GM18505 (cell line): ENCODE data around the gene ZFR2.
"Not testable (repeated sequence)": the region's sequence is repeated elsewhere in the genome, so short reads cannot be mapped to it uniquely, and the experiment has no call there.

ENCODE experiments used
- ATAC-seq: cut with Tn5 transposase; IDR thresholded peaks from one replicate; pipeline ENCODE4 v1.9.1; 2021; ENCODE audit not compliant: unreplicated experiment
- POLR2A ChIP-seq: IDR thresholded peaks from 4 replicates; pipeline ENCODE4 v1.6.1; 2011; ENCODE audit warnings: borderline replicate concordance; ENCODE audit not compliant: insufficient read depth, insufficient read length; ENCODE audit errors: extremely low read depth

The ZFR2 gene

DNA sequence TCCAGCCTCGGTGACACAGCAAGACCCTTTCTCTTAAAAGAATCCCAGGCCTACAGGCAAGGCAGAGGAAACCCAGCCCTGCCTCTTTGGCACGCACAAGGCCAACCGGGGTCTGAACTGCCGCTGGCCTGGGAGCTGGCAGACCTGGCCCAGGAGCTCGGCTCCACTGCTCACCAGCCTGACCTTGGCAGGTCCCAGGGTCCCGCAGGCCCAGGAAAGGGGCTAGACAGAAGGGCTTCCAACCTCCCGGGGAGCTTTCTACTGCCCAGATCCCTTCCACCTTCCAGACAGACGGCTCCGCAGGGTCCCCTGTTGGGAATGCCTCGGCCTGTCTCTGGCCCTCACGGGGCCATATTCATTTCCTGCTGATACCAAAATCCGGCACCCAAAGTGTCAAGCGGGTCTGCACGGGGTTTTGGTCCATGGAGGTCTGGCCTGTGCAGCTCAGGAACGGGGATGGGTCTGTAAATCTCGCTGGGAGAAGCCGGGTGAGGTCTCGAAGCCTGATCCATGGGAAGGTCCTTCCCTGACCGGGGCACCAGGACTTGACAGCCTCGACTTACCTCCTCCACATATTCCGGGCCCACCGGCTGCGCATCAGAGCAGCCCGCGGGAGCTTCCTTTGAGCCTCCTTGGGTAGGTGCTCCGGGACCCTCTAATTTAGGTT is 46.0 kb downstream of the ZFR2 start:
- no peak for TF ChIP-seq POLR2A
- ATAC-seq, result no peak

DNA sequence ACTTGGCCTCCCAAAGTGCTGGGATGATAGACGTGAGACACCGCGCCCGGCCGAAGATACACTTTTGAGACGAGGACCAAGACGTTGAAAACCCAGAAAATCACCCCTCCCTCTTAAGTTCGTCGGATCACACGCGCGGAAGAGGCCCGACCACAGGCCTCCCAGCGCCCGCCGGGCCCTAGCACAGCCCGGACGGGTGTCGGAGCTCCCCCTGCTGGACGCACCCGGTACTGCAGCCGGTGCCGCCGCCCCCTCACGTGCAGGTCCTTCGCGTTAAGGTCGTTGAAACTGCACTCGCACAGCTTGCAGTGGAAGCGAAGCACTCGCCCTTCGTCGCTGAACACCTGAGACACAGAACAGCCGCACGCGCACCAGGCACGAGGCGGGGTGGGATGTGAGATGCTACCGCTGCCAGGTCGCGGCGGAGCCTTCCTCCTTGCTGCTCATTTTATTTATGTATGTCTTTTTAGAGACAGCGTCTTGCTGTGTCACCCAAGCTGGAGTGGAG is 46.9 kb downstream of the ZFR2 start:
- ATAC-seq, result no peak
- no peak for TF ChIP-seq POLR2A

DNA sequence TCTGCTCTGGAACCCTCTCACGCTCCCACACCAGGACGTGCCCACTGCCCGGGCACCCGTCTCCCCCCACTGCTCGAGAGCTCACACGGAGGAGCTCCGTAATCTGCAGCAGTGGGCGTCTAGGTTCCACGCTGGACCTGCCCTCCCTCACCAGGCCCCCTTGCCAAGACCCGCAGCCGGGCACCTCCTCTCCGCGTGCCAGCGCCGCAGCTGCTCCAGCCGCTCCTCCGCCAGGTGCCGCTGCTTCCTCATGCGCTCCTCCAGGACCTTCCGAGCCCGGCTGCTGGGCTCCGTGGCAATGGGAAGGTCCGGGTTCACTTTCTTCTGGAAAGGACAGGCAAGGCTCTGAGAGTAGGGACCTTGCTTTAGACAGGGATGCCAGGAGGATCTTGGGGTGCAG is 47.7 kb downstream of the ZFR2 start:
- no peak for TF ChIP-seq POLR2A
- no peak for ATAC-seq

DNA sequence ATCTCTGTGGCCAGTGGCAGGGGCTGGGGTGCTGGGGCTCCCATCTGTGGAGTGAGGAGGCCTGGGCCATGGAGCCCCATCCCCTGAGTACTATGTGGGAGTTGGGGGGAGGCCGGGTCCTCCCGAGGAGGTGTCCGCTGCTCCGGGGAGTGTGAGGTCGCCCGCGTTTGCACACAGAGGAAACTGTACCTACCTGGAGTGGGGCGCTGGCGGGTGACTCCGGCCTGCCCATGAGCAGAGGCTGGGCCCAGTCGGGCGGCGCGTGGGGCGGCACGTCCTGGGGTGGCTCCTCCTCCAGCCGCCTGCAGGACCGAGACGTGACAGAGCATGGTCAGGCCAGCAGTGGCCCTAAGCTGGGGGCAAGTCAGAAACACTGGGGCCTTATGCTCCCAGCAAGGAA is 48.8 kb downstream of the ZFR2 start:
- TF ChIP-seq POLR2A, result no peak
- no peak for ATAC-seq

DNA sequence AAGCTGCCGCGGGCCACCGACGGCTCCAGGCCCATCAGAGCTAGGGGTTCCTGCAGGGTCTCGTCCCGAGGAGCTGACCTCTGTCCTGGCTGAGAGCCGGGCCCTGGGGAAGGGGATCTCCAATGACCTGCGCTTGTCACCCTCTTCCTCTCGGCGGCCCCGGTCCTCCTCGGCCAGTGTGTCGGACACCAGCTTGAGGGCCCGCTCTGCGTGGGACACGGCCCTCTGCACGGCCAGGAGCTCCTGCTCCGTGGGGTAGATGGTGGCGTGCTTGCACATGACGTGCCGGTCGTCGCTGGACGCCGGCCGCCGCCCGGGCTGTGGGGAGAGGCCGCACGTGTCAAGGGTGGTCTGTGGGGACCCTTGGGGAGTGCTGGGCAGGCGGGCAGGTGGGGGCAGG is 49.9 kb downstream of the ZFR2 start:
- no peak for ATAC-seq
- TF ChIP-seq POLR2A, result no peak

DNA sequence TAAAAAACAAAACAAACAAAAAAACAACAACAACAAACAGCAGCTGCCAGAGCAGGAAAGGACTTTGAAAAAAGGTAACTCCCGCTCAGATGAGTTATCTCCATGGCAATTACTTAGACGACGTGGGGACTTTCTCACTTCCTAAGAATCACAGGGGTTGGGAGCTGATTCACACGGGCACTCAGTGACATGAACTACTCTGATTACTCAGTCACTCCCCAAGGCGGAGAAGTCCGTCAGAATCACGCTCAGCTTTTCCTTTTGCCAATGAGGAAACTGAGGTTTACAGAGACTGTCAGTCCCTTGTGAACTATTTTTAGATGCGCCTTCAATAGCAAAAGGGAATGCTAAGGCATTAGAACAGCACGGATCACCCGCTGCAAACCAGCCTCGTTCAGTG is 50.4 kb downstream of the ZFR2 start:
- TF ChIP-seq POLR2A, result no peak
- ATAC-seq, result no peak

DNA sequence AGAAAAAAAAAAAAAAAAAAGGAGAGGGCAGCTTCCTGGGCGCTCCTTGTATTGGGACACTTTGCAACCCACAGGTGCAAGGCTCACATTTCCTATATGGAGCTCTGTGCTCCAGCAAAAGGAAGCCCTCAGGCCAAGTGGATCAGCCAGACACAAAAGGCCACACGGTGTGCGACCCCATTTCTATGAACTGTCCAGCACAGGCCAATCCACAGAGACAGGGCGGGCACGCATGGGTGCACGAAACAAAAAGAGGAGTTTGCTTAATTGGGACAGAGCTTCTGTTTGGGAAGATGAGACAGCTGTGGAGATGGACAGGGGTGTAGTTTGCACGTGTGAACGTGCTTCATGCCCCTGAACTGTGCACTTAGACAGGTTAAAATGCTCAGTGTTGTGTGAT is 51.1 kb downstream of the ZFR2 start:
- no peak for ATAC-seq
- TF ChIP-seq POLR2A, result no peak

DNA sequence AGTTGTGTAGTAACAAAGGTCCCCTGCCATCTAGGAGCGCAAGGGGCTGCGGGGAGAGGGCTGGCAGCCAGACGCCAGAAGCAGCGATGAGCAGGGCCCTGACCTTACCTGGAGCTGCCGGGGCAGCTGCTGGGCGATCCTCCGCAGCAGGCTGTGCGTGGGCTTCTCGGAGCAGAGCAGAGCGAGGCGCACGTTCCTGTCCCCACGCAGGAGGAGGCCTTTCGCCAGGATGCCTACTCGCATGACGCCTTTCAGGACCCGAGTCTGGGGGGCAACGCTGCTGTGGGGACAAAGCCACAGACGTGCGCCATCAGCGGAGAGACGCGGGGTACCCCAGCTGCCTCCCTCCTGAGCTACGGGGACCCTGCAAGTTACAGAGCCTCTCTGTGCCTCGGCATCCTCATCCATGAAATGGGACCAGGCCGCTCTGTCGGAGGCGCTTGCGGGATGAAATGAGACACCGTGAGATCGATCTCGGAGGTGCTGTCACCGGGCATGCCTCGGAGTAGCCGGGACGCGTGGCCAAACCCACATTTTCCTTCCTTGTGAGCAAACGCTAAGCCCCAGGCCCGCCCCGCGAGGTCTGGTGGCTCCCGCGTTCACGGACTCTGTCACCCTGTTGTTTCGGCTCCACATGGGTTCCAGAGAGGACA is 52.1 kb downstream of the ZFR2 start:
- no peak for ATAC-seq
- TF ChIP-seq POLR2A, result no peak

DNA sequence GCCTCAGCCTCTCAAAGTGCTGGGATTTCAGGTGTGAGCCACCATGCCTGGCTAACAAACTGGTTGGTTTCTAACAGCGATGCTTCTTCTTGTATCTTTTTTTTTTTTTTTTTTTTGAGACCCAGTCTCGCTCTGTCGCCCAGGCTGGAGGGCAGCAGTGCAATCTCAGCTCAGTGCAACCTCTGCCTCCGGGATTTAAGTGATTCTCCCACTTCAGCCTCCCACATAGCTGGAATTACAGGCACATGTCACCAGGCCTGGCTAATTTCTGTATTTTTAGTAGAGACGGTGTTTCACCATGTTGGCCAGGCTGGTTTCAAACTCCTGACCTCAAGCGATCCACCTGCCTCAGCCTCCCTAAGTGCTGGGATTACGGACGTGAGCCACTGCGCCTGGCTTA is 52.7 kb downstream of the ZFR2 start:
- not testable (repeated sequence) for ATAC-seq

DNA sequence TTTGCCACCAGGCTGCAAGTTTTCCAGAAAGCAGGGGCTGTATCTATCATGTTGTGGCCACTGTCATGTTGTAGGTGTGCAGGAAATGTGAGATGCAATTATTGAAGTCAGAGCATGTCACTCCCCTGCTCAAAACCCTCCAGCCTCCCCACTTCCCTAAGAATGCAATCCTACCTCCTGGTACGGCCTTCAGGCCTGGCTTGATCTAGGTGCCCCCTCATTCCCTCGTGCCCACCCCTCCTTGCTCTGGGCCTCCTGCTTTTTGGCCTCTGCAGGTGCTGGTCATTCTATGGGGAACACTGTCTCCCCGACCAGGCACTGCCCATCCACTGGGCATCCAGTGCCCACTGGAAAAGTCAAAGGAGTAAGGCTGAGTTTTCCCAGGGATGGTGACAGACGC is 54.2 kb downstream of the ZFR2 start:
- no peak for ATAC-seq
- TF ChIP-seq POLR2A, result no peak

DNA sequence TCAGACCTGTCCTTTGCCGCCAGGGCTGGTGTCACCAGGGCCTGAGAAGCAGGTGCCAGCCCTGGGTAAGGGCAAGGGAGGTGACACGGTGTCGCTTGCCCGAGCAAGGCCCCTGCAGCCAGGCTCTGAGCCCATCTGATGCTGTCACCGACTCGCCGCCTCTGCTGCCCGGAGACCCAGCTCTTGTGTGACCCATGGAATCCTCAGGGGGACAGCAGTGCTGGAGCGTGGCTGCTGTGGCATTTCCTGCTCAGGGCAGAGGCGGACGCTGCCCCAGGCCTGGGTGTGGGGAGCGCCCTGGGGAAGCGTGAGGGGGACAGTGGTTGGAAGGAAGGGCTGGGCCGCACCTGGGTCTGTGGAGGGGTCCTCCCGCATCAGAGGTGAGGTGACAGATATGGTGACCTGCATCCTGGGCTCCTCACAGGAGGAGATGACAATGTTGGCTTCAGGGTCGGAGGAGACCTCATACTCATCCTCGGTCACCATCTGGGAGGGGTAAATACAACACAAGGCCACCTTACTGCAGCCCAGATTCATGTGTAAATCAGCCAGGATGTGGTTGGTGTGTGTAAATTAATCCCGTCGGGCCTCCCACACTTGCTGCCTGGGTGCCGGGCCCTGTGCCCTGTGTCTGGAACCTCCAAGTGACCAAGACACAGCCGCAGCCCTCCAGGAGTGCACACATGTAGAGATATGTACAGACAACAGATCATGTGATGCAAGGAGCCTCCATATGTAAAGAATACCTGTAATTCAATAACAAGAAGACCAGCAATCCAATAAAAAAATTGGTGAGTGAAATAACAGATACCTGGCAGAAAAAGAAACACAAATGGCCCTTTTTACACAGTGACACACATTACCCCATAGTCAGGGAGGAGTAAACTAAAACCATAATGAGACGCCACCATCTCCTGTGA is 55.1 kb downstream of the ZFR2 start:
- no peak for TF ChIP-seq POLR2A
- ATAC-seq, result no peak

DNA sequence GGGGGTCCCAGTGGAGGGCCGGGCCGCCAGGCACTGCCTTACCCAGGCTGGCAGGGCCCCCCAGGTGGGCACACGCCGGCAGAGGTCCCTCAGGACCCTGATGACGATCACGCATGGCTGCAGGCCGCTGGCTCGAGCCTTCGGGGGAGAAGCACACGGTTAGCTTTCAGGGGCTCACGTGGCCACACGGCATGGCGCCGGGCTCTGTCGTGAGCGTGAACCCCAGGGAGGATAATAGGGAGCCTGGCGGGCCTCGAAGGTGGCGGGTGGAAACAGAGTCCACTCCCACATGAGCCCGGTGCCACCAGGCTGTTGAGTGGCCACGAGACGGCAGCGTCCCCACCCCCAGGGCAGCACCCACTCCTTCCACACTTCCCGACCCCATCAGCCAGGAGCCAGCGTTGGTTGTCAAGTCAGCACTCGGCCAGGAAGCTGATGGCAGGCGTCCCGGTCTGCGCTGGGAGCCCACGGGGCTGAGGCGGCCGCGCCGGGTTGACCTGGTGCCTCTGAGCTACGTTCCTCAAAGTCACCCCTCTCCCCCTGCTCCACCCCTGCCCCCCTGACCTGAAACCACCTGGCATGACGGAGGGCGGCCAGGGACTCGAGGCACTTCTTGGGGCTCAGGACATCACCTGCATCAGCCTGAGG is 58.0 kb downstream of the ZFR2 start:
- no peak for TF ChIP-seq POLR2A
- no peak for ATAC-seq
